K562 (cell line): Measurements from ENCODE around the gene C22orf39. TPM values are rescaled to one million over a fixed set of nuclear protein-coding genes. Genes with fewer than 3 reads are reported as not detected.

Source experiments
- ADNP ChIP-seq: fragments of 200-800 bp; sonication (Bioruptor generic); IDR thresholded peaks from 2 replicates; pipeline ENCODE4 v1.6.1; 2016; ENCODE audit warnings: missing genetic modification characterization, missing compliant biosample characterization
- CAMTA2 ChIP-seq: fragments of 250-450 bp; sonication (Bioruptor Pico); conservative IDR thresholded peaks from 2 replicates; pipeline ENCODE4 v1.5.1; 2022
- COPS2 ChIP-seq: fragments of 450-650 bp; conservative IDR thresholded peaks from 2 replicates; pipeline ENCODE4 v1.6.1; 2016; ENCODE audit warnings: mild to moderate bottlenecking, moderate library complexity
- CREB3 ChIP-seq: fragments of 450-650 bp; conservative IDR thresholded peaks from 2 replicates; pipeline ENCODE4 v1.6.1; 2016; ENCODE audit warnings: missing genetic modification characterization, low read depth, mild to moderate bottlenecking, missing compliant biosample characterization, moderate library complexity
- DIDO1 ChIP-seq: fragments of 450-650 bp; IDR thresholded peaks from 2 replicates; pipeline ENCODE4 v1.6.1; 2016; ENCODE audit warnings: low read depth, missing biosample characterization, missing genetic modification characterization
- E2F4 ChIP-seq: sonication (generic); formaldehyde crosslinking; IDR thresholded peaks from 2 replicates; pipeline ENCODE4 v1.8.0; 2022; ENCODE audit warnings: mild to moderate bottlenecking, low read depth, missing genetic modification reagents
- FOXM1 ChIP-seq, 2 experiments: fragments of 450-650 bp in 1 of 2; sonication (generic) in 1 of 2; formaldehyde crosslinking in 1 of 2; IDR thresholded peaks; 2 replicates each; pipeline versions ENCODE4 v1.6.1 to v1.9.0; 2017 to 2022; ENCODE audit warnings: low read depth in 2 of 2, mild to moderate bottlenecking in 2 of 2, missing genetic modification reagents in 1 of 2, moderate library complexity in 1 of 2
- HSF4 ChIP-seq: fragments of 250-450 bp; sonication (Bioruptor Pico); IDR thresholded peaks from 2 replicates; pipeline ENCODE4 v2.1.2; 2022; ENCODE audit warnings: mild to moderate bottlenecking, moderate library complexity, borderline replicate concordance
- IRF2 ChIP-seq: sonication (generic); formaldehyde crosslinking; IDR thresholded peaks from 2 replicates; pipeline ENCODE4 v1.8.1; 2022; ENCODE audit warnings: mild to moderate bottlenecking, missing genetic modification reagents
- JUNB ChIP-seq: fragments of 450-650 bp; formaldehyde crosslinking; conservative IDR thresholded peaks from 2 replicates; pipeline ENCODE4 v1.4.0; 2020; ENCODE audit warnings: mild to moderate bottlenecking
- L3MBTL2 ChIP-seq: fragments of 450-650 bp; IDR thresholded peaks from 2 replicates; pipeline ENCODE4 v1.6.1; 2016; ENCODE audit warnings: mild to moderate bottlenecking, moderate library complexity
- LEF1 ChIP-seq: fragments of 450-650 bp; IDR thresholded peaks from 2 replicates; pipeline ENCODE4 v1.6.1; 2016; ENCODE audit warnings: mild to moderate bottlenecking
- MAFG ChIP-seq: fragments of 450-650 bp; conservative IDR thresholded peaks from 2 replicates; pipeline ENCODE4 v1.6.1; 2016; ENCODE audit warnings: missing genetic modification characterization, missing compliant biosample characterization
- MCM3 ChIP-seq: fragments of 450-650 bp; IDR thresholded peaks from 2 replicates; pipeline ENCODE4 v1.6.1; 2016
- NR2F6 ChIP-seq: fragments of 450-650 bp; formaldehyde crosslinking; IDR thresholded peaks from 2 replicates; pipeline ENCODE4 v1.4.0; 2020; ENCODE audit warnings: mild to moderate bottlenecking
- POLR2B ChIP-seq: fragments of 450-650 bp; IDR thresholded peaks from 2 replicates; pipeline ENCODE4 v1.6.1; 2018; ENCODE audit warnings: low read depth; ENCODE audit not compliant: partially characterized antibody
- RAD21 ChIP-seq, 2 experiments: fragments of 250-450 bp in 1 of 2; fragments of 450-650 bp in 1 of 2; sonication (Bioruptor Pico) in 1 of 2; formaldehyde crosslinking in 1 of 2; IDR thresholded peaks in 1 of 2; conservative IDR thresholded peaks in 1 of 2; 2 replicates each; pipeline versions ENCODE4 v1.4.0 to v1.8.0; 2020 to 2022; ENCODE audit warnings: mild to moderate bottlenecking in 2 of 2, moderate library complexity in 1 of 2
- RBM17 ChIP-seq: fragments of 200-400 bp; formaldehyde crosslinking; IDR thresholded peaks from 2 replicates; pipeline ENCODE4 v1.6.1; 2017; ENCODE audit warnings: low read depth, mild to moderate bottlenecking, low read length, borderline replicate concordance
- SRF ChIP-seq, 2 experiments: fragments of 250-450, 450-650 bp in 1 of 2; sonication (Bioruptor Pico) in 1 of 2; sonication (generic) in 1 of 2; formaldehyde crosslinking; IDR thresholded peaks; 2 replicates each; pipeline versions ENCODE4 v1.5.0 to v1.5.1; 2020 to 2022; ENCODE audit warnings: mild to moderate bottlenecking in 1 of 2, missing genetic modification reagents in 1 of 2
- SUPT5H ChIP-seq: fragments of 450-650 bp; IDR thresholded peaks from 2 replicates; pipeline ENCODE4 v1.6.1; 2016
- TEAD4 ChIP-seq, 2 experiments: sonication (generic) in 1 of 2; formaldehyde crosslinking in 1 of 2; IDR thresholded peaks; 2 replicates each; pipeline versions ENCODE4 v1.6.1 to v1.8.0; 2012 to 2022; ENCODE audit warnings: borderline replicate concordance in 1 of 2, inconsistent platforms in 1 of 2, low read length in 1 of 2, mild to moderate bottlenecking in 1 of 2, missing genetic modification reagents in 1 of 2
- USF2 ChIP-seq: sonication (generic); formaldehyde crosslinking; IDR thresholded peaks from 2 replicates; pipeline ENCODE4 v1.5.0; 2020; ENCODE audit warnings: missing genetic modification reagents
- ZNF347 ChIP-seq: fragments of 450-650 bp; formaldehyde crosslinking; IDR thresholded peaks from 2 replicates; pipeline ENCODE4 v1.4.0; 2020; ENCODE audit warnings: low read depth, mild to moderate bottlenecking, moderate library complexity
- ZNF561 ChIP-seq: fragments of 450-650 bp; formaldehyde crosslinking; conservative IDR thresholded peaks from 2 replicates; pipeline ENCODE4 v1.4.0; 2020; ENCODE audit warnings: mild to moderate bottlenecking, moderate library complexity
- ZNF583 ChIP-seq: fragments of 250-450 bp; sonication (Bioruptor Pico); IDR thresholded peaks from 2 replicates; pipeline ENCODE4 v1.4.0; 2020
- ZNF696 ChIP-seq: fragments of 250-450 bp; sonication (Bioruptor Pico); conservative IDR thresholded peaks from 2 replicates; pipeline ENCODE4 v1.4.0; 2020; ENCODE audit warnings: mild to moderate bottlenecking, moderate library complexity
- ZNF764 ChIP-seq: fragments of 250-450 bp; sonication (Bioruptor Pico); IDR thresholded peaks from 2 replicates; pipeline ENCODE4 v1.4.0; 2020; ENCODE audit warnings: low read depth, mild to moderate bottlenecking, moderate library complexity
- polyA plus RNA-seq, 8 experiments: library from polyadenylated mRNA; depleted of rRNA in 4 of 8; stranded (reverse) in 5 of 8; unstranded in 3 of 8; fragments of >200 nt; fragmentation: Nextera tagmentation in 2 of 8; fragmentation: Illumina TruSeq in 1 of 8; extraction: Ambion mirVana in 2 of 8; extraction: Trizol in 1 of 8; gene quantifications; 2 replicates each; pipeline versions ENCODE4 v1.2.1 to v1.2.3, GENCODE V29; 2011 to 2014; ENCODE audit warnings: inconsistent platforms in 1 of 8, missing spikeins in 1 of 8
- total RNA-seq, 7 experiments: library from RNA; depleted of rRNA in 6 of 7; stranded (reverse); fragments of >200 nt in 6 of 7; fragmentation: Illumina TruSeq in 2 of 7; extraction: Trizol in 2 of 7; gene quantifications; 2 replicates each; pipeline versions ENCODE4 v1.2.1 to v1.2.3, GENCODE V29; 2011 to 2021; ENCODE audit warnings: low replicate concordance in 1 of 7

Gene C22orf39
- total and polyA plus RNA-seq, 9 of the 15 experiments (the other 6 are each of a cell fraction or from before 2014, with no cell fraction given) = 20.4 to 139 (median 66.8) TPM

GRCh38 chr22:19447330-19448075 lies at the start of gene C22orf39 (continued):
- peak; percentile 61 to 74; a peak in 1 of 4 replicates for TF ChIP-seq SRF (CRISPR knock-in tag; IDR thresholded peaks at IDR 0.05)
- TF ChIP-seq FOXM1 (IDR thresholded peaks at IDR 0.05; ENCODE audit: low read depth) = 0 out of 2 replicates have a peak, but pooled peaks have one; percentile 15
- no peak for TF ChIP-seq FOXM1 (CRISPR knock-in tag; IDR thresholded peaks at IDR 0.05; ENCODE audit: low read depth)
- peak; percentile 95 for TF ChIP-seq SUPT5H
- TF ChIP-seq USF2 (CRISPR knock-in tag) = peak; percentile 93
- peak; percentile 95 for TF ChIP-seq POLR2B
- no peak for TF ChIP-seq RBM17
- no peak; the same call in 1 of the 2 replicates for TF ChIP-seq TEAD4 (IDR thresholded peaks at IDR 0.05; ENCODE audit: low read length)
- TF ChIP-seq TEAD4 (CRISPR knock-in tag; IDR thresholded peaks at IDR 0.05; ENCODE audit: borderline replicate concordance) = no peak
- TF ChIP-seq MCM3 = no peak
- no peak for TF ChIP-seq JUNB (CRISPR knock-in tag)
- TF ChIP-seq L3MBTL2 = peak; percentile 96
- no peak for TF ChIP-seq MAFG (tag)
- TF ChIP-seq ZNF764 (CRISPR knock-in tag) = peak; percentile 86; the same call in 1 of the 2 replicates
- peak; percentile 97 for TF ChIP-seq CAMTA2 (CRISPR knock-in tag)
- no peak for TF ChIP-seq ADNP (tag)
- no peak for TF ChIP-seq ZNF561 (CRISPR knock-in tag)
- TF ChIP-seq ZNF583 (CRISPR knock-in tag) = peak; percentile 92
- TF ChIP-seq DIDO1 = peak; percentile 67; the same call in 1 of the 2 replicates
- no peak for TF ChIP-seq ZNF347 (CRISPR knock-in tag)
- TF ChIP-seq CREB3 (tag) = peak; percentile 71; the same call in 1 of the 2 replicates
- no peak for TF ChIP-seq ZNF696 (CRISPR knock-in tag)
- peak; percentile 90; the same call in 1 of the 2 replicates for TF ChIP-seq NR2F6 (CRISPR knock-in tag)
- no peak for TF ChIP-seq IRF2
- peak; percentile 31 to 47 for TF ChIP-seq RAD21 (CRISPR knock-in tag; conservative IDR thresholded peaks at IDR 0.05 in 1 of 2, IDR thresholded peaks at IDR 0.05 in 1 of 2)
- TF ChIP-seq COPS2 = no peak
- no peak for TF ChIP-seq E2F4 (CRISPR knock-in tag)
- TF ChIP-seq LEF1 = no peak
- TF ChIP-seq HSF4 = peak; percentile 82
